ENCODE data around the gene CRYBG1. TPM values are rescaled to one million over a fixed set of nuclear protein-coding genes. Genes with fewer than 3 reads are reported as not detected.
"Not testable (repeated sequence)": the region's sequence is repeated elsewhere in the genome, so short reads cannot be mapped to it uniquely, and the experiment has no call there.

CRYBG1 gene
- total RNA-seq, 1 donor: 105 TPM

DNA sequence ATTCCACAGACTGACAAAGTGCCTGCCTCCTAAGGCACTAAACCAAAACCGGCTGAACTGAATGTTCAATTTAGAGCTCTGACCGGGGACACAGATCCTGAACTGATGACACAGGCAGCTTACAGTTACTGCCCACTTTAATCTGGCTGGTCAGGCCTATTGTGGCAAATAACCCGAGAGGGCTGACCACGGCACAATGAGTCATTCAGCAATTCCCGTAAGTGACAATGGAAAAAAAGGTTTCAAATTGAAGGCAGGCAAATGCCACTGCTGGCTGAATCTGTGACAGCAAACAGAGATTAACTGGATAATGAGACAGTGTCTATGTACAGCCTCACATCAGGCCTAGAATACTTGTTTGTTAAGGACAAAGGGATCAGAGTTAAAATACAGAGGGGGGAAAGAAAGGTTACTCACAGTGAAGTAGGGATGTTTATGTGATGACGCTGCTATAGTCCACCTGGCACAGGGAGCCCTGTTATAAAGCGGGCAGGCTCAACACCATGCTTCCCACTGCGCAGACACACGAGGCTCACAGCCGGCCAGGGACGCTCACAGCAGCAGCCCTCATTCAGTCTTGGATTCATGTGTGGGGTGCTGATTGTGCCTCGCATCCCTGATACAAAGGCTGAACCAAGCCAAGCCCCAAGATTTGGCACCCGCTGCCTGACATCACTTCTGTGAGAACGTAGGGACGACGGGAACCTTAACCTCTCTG is 214.4 kb downstream of the CRYBG1 start:
- peak; percentile 75 for DNase-seq (ENCODE audit: low read depth)
- H3K4me3 ChIP-seq (ENCODE audit: low read depth, low read length): no peak overlapping the region
- TF ChIP-seq, protein P1, sequence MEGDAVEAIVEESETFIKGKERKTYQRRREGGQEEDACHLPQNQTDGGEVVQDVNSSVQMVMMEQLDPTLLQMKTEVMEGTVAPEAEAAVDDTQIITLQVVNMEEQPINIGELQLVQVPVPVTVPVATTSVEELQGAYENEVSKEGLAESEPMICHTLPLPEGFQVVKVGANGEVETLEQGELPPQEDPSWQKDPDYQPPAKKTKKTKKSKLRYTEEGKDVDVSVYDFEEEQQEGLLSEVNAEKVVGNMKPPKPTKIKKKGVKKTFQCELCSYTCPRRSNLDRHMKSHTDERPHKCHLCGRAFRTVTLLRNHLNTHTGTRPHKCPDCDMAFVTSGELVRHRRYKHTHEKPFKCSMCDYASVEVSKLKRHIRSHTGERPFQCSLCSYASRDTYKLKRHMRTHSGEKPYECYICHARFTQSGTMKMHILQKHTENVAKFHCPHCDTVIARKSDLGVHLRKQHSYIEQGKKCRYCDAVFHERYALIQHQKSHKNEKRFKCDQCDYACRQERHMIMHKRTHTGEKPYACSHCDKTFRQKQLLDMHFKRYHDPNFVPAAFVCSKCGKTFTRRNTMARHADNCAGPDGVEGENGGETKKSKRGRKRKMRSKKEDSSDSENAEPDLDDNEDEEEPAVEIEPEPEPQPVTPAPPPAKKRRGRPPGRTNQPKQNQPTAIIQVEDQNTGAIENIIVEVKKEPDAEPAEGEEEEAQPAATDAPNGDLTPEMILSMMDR (IDR thresholded peaks at IDR 0.05; ENCODE audit: insufficient read depth, low read length): no peak

DNA sequence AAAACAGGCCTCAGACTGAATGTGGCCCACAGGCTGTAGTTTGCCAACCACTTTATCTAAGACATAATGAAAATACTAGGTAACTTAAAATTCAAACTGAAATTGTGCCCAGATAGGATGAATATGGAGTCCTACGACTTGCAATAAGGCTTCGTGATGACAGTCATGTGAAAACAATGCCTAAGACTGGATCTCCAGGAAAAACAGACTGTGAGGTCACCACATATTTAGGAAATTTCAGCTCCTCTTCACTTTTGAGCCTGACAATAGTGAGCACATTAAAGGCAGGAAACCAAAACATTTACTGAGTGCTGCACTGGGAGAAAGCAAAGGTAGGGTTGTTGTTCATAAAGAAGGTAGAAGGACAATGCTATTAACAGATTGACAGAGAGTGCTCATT is 218.8 kb downstream of the CRYBG1 start:
- no peak overlapping the region for H3K4me3 ChIP-seq (ENCODE audit: low read depth, low read length)
- no peak for DNase-seq (ENCODE audit: low read depth)
- TF ChIP-seq, protein P1 (IDR thresholded peaks at IDR 0.05; ENCODE audit: insufficient read depth, low read length): no peak

DNA sequence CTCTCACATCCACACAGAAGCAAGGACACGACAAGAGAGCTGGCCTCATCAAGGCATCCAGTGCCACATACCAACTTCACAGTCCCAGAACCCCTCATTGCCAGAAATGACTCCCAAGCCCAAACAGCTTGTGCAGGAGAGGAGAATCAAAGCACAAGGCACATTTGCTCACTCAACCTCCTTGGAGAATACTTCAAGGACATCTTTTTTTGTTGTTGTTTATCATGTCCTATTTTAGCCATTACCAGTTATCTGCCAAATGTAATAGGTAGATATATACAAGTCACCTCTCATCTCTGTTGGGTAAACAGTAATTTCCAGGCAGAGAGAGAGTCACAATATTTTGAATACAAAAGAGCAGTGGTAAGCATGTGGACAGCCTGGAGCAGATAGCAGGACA is 221.0 kb downstream of the CRYBG1 start:
- DNase-seq (ENCODE audit: low read depth): no peak
- no peak overlapping the region for H3K4me3 ChIP-seq (ENCODE audit: low read depth, low read length)
- TF ChIP-seq, protein P1 (IDR thresholded peaks at IDR 0.05; ENCODE audit: insufficient read depth, low read length): no peak

GRCh38 chr6:106586815-106587415 is 226.4 kb downstream of the CRYBG1 start:
- H3K4me3 ChIP-seq (ENCODE audit: low read depth, low read length): no peak overlapping the region
- TF ChIP-seq, protein P1 (IDR thresholded peaks at IDR 0.05; ENCODE audit: insufficient read depth, low read length): no peak
- no peak for DNase-seq (ENCODE audit: low read depth)

DNA sequence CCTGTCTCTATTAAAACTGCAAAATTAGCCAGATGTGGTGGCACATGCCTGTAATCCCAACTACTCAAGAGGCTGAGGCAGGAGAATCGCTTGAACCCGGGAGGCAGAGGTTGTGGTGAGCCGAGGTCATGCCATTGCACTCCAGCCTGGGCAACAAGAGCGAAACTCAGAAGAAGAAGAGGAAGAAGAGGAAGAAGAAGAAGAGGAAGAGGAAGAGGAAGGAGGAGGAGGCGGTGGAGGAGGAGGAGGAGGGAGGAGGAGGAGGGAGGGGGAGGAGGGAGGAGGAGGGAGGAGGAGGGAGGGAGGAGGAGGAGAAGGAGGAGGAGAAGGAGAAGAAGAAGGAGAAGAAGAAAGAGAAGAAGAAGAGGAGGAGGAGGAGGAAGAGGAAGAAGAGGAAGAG is 228.4 kb downstream of the CRYBG1 start:
- not testable (repeated sequence) for H3K4me3 ChIP-seq (ENCODE audit: low read depth, low read length); DNase-seq (ENCODE audit: low read depth)

- TF ChIP-seq, protein P1 (IDR thresholded peaks at IDR 0.05; ENCODE audit: insufficient read depth, low read length): no peak
- DNase-seq (ENCODE audit: low read depth): peak; percentile 85
- H3K4me3 ChIP-seq (ENCODE audit: low read depth, low read length): no peak overlapping the region
Measured at GRCh38 chr6:106591111-106591825, 230.8 kb downstream of the CRYBG1 start.

DNA sequence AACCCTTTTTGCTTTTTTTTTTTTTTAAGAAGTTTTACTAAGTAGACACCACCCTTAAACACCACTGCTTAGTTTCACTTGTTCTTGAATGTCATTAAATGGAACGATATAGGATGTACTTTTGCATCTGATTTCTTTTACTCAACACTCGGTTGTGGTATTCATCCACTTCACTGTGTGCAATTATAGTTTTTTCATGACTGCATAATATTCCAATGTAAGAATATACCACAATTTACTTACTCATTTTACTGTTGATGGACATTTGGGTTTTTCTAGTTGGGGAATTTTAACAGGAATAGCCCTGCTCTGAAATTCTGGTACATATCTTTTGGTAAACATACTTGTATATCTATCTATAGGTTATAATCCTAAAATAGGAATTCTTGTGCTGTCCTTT is 238.9 kb downstream of the CRYBG1 start:
- DNase-seq (ENCODE audit: low read depth): no peak
- no peak overlapping the region for H3K4me3 ChIP-seq (ENCODE audit: low read depth, low read length)
- TF ChIP-seq, protein P1 (IDR thresholded peaks at IDR 0.05; ENCODE audit: insufficient read depth, low read length): no peak

All from fibroblast of the aortic adventitia (primary cell).